GM21723 (cell line): ENCODE measurements around the gene TMEM51.

ENCODE experiments used
- ATAC-seq: cut with Tn5 transposase; IDR thresholded peaks from one replicate; pipeline ENCODE4 v1.9.1; 2021; ENCODE audit warnings: mild to moderate bottlenecking, moderate library complexity; ENCODE audit not compliant: unreplicated experiment

TMEM51 gene

DNA sequence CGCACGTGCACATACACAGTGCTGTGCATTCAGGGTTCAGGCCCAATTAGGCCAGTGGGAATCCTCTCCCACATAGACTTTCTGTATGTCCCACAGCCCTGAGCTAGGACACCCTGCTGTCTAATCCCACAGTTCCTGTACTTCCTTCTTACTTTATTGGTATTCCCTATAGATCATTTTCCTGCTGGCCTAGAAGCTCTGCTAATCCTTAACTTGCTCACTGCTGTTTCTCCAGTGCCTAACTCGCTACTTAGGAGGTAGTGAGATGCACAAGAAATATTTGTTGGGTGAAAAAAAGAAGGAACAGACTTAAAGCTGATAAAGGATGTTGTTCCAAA, 59.4 kb downstream of the TMEM51 start:
- ATAC-seq = no peak

DNA sequence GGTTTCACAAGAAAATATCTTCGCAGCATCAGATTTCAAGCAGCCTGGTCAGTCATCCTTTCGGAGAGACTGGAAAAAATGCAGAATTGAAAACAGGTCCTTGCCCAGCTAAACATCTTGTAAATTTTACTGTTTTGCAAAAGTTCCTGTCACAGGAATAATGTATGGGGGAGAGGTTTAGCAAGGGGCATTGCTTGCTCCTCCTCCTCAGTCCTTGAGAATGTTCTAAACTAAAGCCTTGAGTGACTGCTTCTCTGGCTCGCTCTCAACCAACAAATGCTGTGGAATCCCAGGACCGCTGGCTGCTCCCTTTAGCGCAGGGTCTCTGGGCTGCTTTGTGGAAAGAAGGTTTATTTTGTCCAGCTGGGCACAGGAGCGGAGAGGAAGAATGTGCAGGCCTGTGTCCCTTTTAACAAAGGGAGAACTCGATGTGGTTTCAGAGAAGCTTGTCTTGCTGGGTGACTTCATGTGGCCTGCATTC, 59.8 kb downstream of the TMEM51 start:
- no peak for ATAC-seq

DNA sequence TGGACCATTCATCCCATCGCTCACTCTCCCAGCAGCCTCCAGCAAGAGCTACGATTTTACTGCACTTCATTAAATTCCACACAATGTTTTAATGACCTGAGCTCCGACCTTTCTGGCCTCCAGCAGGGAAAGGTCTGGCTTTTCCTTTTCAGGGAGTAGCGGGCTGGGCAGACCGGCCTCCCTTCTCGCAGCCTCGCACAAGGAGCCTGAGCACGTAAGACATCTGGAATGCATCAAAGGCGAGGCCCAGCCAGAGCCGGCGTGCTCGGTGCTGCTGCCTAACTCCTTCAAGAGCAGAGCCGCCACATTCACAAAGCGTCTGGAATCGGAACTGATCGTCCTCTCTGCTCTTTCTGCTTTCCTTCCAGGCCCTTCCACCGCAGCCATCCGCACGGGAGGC, 61.0 kb downstream of the TMEM51 start:
- ATAC-seq = no peak

DNA sequence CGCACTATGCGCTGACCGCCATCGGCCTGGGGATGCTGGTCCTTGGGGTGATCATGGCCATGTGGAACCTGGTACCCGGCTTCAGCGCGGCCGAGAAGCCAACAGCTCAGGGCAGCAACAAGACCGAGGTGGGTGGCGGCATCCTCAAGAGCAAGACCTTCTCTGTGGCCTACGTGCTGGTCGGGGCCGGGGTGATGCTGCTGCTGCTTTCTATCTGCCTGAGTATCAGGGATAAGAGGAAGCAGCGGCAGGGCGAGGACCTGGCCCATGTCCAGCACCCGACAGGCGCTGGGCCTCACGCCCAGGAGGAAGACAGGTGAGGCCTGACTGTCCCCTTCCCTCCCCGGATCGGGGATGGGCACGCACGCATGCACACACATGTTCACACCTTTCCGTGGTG, 61.6 kb downstream of the TMEM51 start:
- no peak for ATAC-seq

DNA sequence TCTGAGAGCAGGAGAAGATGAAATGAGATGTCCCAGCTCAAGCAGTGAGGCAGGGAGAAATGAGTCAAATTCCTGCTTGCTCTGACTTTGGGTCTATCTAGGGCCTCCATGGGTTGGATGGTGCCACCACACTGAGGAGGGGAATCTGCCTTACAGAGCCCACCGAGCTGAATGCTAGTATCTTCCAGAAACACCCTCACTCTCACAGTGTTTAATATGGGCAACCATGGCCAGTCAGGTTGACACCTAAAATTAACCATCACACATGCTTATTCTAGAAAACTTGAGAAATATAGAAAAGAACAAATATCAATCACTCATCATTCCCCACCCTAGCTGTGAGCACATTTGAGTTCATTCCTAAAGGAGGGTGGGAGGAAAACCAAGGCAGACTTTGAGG, 64.1 kb downstream of the TMEM51 start:
- no peak for ATAC-seq

DNA sequence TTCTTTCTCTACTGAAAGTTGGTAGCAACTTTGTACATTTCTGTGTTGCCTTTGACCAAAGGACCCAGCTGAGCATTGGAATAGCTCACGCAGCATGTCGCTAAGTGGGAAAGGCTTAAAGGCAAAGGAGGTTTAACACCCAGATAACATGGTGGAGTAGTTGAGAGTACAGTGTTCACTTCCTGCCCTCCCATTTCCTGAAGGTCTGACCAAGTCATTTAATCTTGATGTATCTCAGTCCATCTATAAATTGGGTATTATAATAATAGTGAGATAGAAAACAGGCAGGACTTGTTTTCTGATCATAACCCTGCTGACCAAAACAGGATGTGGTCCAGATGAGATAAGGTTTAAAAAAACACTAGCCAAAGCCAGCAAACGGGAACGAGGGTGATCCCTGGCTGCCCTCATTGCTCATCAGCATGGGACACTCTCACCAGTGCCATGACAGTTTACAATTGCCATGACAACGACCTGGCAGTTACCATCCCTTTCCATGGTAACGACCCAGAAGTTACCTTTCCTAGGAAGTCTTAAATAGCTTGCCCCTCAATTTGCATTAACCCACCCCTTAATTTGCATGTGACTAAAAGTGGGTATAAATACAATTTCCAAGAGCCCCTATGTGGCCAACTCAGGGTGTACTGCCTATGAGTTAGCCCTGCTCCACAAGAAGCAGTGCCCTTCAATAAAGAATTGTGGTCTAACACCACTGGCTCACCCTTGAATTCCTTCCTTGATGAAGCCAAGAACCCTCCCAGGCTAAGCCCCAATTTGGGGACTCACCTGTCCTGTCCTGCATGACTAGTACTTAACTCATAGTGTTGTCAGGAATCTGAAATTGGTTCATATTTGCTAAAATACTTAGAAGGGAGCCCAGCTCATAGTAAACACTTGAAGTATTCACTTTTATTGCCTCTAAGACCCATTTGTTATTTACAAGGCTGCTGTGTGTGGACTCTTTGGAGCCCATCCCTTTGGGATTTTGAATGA, 65.0 kb downstream of the TMEM51 start:
- ATAC-seq = no peak

DNA sequence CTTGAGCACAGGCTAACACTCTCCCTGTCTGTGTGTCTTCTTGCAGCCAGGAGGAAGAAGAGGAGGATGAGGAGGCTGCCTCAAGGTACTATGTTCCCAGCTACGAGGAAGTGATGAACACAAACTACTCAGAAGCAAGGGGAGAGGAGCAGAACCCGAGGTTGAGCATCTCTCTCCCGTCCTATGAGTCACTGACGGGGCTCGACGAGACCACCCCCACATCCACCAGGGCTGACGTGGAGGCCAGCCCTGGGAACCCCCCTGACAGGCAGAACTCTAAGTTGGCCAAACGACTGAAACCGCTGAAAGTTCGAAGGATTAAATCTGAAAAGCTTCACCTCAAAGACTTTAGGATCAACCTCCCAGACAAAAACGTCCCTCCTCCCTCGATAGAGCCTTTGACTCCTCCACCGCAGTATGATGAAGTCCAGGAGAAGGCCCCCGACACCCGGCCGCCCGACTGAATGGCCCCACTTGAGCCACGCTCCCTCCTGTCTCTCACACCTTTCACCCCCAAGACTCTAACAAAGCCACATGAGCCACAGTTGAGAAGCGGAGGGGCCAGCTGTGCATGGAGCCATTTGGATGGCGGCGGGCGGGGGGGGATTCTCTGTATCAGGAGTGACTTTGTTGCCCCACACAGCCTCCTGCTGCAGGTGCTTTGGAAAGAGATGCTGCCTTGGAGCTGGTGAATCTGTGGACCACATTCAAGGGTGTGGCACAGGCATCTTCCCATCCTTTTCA, 65.9 kb downstream of the TMEM51 start:
- ATAC-seq = no peak

DNA sequence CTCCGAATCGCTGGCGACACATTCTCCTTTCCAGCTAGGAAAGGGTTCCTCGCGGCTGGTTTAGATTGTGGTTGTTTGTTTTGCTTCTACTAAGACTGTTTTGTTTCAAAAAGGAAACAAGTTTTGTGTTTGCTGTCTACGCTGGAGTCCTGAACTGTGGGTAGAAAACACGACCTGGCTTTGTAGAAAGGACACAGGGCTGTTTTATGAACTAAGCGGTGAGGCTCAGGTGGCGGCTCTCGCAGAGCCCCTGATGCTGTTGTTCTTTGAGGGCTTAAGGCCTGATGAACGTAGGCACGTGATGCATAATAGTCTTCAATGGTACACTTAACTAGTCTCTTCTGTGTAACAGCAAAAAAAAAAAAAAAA, 66.5 kb downstream of the TMEM51 start:
- no peak for ATAC-seq

DNA sequence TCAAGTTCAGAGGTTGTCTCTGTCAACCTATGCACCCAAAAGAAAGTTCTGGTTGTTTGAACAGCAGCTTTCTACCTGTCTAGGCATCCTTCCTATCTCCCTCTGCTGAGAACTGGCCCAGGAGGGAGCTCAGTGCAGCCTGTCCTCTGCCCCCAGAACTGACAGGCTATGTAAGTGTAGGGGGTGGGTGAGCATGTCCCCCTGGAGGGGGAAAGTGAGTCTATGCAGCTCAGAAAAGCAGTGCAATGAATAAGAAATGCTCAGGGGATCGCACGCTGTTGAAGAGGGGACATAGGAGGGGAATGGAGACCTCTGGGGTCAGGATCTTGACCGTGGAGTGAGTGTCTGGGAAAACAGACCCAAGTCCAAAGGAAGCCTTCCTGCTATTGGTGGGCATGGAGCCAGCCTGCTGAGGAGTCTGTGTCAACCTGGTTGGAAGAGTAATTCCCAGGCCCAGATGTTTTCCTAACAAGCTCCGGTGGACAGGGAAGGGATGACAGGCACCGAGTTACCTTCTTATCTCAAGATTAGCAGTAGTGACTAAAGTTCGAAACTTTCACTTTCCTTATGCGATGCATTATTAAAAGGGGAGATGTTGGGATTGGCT, 67.4 kb downstream of the TMEM51 start:
- ATAC-seq = no peak

DNA sequence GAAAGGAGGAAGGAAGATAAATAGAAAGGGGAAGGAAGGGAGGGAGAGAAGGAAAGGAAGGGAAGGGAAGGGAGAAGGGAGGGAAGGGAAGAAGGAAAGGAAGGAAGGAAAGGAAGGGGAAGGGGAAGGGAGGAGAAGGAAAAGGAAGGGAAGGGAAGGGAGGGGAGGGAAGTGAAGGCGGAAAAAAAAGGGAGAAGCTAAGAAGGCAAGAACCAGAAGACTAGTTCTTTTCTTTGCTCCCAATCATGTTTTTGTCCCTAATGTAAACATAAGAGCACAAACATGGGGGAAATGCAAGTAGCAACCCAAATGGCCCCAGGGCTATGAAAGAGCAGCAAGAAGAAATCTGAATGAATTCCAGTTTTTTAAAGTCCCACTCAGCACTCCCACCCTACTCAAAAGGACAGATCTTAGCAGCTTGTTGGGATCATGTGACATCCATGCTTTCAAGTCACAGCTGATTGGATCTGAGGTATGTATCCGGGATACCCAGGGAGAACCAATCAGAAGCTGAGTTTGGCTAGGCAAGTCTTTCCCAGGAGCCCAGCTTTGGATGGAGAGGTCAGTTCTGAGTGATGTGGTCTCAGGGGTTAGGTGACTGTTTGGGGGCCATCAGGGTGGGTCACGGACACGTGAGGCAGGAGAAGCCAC, 69.2 kb downstream of the TMEM51 start:
- ATAC-seq = no peak

DNA sequence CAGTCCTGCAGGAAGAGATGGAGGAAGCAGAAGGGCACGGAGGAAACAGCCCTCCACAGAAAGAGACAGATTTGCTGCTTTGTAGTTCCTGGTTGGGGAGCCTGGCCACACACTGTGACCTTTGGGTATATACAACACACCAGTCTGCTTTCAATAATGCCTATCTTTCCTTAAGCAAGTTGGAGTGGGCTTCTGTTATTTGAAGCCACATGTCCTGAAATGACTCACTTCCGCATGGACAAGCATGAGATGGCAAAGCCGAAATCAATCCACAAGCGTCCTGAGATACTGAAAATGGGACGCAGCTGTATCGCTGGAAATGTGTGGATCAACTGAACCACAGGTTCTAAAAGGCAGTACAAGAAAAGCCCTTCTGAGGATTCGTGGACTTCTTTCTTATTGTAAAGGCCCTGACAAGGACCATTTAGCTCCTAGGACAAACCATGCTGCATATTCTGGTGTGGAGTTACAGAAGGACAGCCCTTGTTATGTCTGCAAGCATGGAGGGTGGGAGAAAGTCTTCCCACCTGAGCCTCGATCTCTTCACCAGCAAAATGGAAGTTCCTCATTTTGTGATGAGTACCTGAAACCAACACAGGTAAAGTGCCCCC, 70.8 kb downstream of the TMEM51 start:
- ATAC-seq = no peak

DNA sequence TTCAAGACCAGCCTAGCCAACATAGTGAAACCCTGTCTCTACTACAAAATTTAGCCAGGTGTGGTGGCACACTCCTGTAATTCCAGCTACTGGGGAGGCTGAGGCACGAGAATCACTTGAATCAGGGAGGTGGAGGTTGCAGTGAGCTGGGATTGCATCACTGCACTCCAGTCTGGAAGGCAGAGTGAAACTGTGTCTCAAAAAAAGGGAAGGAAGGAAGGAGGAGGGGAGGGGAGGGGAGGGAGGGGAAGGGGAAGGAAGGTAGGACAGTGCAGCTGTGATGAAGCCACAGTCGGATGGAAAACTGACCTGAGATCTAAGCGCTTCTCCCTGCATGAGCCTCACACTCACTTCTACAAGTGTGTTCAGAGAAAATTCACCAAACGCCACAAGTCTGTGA, 71.4 kb downstream of the TMEM51 start:
- ATAC-seq = no peak

DNA sequence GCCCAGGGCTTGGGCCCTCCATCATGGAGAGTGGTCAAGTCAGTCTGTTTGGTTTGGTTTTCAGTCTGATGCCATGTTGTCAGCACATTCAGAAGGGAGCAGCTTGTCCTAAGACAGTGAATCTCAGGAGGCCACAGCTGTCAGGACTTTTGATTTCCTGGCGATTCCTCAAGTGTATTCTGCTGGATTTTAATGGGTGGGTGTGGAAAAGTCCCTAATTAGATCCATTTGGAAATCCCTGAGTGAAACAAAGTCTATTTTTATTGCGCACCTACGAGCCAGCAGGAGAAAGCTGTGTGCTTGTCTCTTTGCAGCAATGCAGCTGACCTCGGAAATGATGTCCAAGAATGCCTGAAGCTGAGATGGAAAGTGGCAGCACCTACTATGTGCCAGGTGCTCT, 71.9 kb downstream of the TMEM51 start:
- ATAC-seq = no peak

DNA sequence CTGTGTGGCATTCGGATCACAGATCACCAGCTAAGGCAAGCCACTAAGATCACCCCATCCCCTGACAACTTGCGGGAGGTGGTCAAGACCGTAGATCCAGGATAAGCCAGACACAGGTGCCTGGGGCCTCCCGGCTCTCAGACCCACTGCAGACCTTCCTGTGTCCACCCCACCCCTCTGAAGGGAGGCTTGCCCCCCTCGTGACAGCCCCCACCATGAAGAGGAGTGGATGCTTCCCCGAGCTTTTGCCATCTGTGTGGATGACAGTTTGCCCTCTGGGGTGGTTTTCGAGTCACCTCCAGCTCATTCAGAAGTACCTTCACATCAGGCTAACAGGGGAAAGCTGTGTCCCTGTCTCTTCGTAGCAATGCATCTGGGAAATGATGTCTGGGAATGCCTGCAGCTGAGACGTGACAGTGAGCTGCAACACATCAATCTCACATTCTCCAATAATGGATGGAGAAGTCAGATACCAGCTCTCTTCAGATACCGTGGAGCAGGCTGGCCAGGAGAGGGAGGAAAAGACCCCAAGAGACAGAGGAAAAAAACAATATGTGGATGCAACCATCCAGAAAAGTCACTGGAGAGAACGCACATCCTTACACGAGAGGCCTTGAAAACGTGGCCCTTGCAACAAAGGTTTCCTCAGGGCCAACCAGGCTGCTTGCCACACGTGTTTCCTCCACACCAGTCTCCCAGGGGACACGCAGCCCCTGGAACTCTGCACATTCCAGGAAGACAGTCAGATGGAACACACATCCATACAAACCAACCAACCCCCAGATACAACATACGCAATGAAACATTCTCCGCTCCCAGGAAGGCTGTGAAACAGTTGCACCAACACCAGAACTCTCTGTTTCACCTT, 73.1 kb downstream of the TMEM51 start:
- ATAC-seq = no peak

DNA sequence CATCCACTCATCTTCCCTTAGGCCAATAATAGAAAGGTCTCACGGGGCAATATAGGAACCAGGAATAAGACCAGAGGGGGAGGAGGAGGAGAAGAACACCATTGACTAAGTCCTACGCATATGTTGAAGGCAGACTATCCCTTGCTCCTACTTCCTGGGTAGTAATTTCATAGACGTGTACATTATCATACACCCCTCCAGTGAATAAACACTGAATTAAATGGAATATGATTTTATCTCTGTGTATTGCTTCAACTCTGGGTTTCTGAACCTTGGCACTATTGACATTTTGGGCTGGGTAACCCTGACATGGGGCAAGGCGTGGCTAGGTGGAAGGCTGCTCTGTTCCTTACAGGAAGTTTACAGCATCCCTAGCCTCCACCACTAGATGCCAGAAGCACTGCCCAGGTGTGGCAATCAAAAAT, 76.2 kb downstream of the TMEM51 start:
- no peak for ATAC-seq

DNA sequence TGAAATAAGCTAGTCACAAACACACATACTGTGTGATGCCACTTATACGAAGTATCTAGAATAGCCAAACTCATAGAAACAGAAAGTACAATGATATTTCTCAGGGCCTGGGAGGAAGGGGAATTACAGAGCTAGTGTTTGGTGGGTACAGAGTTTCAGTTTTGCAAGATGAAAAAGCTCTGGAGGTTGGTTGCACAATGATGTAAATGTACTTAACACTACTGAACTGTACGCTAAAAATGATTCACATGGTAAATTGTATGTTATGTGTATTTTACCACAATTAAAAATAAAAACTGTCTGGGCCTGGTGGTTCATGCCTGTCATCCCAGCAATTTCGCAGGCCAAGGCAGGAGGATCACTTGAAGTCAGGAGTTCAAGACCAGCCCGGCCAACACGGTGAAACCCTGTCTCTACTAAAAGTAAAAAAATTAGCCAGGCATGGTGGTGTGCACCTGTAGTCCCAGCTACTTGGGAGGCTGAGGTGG, 78.2 kb downstream of the TMEM51 start:
- ATAC-seq = peak; percentile 91

DNA sequence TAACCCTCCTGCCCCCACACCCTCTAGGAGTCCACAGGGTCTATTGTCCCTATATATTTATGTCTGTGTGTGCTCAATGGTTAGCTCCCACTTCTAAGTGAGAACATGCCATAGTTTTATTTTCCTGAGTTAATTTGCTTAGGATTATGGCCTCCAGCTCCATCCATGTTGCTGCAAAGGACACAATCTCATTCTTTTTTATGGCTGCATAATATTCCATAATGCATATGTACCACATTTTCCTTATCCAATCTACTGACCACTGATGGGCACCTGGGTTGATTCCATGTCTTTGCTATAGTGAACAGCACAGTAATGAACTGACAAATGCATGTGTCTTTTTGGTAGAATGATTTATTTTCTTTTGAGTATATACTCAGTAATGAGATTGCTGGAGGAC, 80.1 kb downstream of the TMEM51 start:
- ATAC-seq = no peak

DNA sequence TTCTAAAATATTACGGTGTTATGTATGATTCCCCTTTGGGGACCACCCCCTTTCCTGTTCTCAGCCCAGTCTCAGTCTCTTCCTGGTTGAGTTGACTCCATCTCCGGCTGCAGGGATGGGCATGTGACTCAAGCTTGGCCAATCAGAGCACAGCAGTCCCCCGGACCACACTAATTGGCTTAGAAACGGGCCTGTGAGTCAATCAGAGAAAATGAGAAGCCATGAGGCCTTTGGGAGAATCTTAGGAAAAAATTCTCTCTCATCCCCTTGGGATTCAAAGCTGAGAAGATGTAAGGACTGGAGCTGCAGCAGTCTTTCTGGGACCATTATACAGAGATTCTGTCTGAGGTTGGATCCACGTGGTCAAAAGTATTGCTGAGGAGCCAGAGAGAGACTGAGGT, 82.8 kb downstream of the TMEM51 start:
- ATAC-seq = no peak

DNA sequence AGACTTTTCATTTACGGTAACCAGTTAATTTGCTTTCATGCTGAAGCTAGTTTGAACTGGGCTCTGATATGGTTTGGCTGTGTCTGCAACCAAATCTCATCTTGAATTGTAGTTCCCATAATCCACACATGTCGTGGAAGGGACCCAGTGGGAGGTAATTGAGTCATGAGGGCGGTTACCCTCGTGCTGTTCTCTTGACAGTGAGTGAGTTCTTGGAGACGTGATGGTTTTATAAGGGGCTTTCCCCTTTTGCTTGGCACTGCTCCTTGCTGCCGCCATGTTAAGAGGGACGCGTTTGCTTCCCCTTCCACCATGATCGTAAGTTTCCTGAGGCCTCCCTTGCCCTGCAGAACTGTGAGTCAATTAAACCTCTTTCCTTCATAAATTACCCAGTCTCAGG, 83.2 kb downstream of the TMEM51 start:
- ATAC-seq = no peak

DNA sequence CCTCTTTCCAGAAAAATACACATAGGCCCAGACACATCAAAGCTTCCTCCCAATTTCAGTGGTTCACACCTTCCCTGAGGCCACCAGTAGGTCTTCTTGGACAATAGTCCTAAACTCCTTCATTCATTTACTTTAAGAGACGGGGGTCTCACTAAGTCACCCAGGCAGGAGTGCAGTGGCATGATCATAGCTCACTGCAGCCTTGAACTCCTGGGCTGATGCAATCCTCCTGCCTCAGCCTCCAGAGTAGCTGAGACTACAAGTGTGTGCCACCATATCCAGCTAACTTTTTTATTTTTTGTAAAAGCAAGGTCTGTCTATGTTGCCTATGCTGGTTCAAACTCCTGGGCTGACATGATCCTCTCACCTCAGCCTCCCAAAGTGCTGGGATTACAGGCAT, 85.2 kb downstream of the TMEM51 start:
- ATAC-seq = no peak
